ENCODE data around the gene KIF1C.

DNA sequence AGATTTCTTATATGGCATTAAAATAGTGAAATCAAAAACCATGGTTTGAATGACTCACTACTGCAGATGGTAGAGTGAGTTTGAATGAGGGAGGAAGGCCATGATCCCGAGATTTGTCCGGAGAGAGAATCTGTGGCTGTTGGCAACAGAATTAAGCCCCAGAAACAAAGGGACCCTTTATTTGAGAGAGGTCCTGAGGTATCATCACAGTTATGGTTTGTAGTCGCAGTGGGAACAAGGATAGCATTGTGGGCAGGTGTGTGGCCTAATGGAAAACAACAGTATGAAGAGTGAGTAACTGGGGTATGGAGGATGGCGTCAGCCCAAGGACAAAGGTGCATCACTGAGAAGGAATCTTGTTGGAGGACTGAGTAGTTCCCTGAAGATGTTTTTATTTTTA is 72.0 kb downstream of the KIF1C start:
- TF ChIP-seq, protein P1, sequence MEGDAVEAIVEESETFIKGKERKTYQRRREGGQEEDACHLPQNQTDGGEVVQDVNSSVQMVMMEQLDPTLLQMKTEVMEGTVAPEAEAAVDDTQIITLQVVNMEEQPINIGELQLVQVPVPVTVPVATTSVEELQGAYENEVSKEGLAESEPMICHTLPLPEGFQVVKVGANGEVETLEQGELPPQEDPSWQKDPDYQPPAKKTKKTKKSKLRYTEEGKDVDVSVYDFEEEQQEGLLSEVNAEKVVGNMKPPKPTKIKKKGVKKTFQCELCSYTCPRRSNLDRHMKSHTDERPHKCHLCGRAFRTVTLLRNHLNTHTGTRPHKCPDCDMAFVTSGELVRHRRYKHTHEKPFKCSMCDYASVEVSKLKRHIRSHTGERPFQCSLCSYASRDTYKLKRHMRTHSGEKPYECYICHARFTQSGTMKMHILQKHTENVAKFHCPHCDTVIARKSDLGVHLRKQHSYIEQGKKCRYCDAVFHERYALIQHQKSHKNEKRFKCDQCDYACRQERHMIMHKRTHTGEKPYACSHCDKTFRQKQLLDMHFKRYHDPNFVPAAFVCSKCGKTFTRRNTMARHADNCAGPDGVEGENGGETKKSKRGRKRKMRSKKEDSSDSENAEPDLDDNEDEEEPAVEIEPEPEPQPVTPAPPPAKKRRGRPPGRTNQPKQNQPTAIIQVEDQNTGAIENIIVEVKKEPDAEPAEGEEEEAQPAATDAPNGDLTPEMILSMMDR (IDR thresholded peaks at IDR 0.05), result no peak
- TF ChIP-seq, protein P2, sequence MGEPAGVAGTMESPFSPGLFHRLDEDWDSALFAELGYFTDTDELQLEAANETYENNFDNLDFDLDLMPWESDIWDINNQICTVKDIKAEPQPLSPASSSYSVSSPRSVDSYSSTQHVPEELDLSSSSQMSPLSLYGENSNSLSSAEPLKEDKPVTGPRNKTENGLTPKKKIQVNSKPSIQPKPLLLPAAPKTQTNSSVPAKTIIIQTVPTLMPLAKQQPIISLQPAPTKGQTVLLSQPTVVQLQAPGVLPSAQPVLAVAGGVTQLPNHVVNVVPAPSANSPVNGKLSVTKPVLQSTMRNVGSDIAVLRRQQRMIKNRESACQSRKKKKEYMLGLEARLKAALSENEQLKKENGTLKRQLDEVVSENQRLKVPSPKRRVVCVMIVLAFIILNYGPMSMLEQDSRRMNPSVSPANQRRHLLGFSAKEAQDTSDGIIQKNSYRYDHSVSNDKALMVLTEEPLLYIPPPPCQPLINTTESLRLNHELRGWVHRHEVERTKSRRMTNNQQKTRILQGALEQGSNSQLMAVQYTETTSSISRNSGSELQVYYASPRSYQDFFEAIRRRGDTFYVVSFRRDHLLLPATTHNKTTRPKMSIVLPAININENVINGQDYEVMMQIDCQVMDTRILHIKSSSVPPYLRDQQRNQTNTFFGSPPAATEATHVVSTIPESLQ (CRISPR knock-in tag; IDR thresholded peaks at IDR 0.05), result no peak
- TF ChIP-seq, protein P3, sequence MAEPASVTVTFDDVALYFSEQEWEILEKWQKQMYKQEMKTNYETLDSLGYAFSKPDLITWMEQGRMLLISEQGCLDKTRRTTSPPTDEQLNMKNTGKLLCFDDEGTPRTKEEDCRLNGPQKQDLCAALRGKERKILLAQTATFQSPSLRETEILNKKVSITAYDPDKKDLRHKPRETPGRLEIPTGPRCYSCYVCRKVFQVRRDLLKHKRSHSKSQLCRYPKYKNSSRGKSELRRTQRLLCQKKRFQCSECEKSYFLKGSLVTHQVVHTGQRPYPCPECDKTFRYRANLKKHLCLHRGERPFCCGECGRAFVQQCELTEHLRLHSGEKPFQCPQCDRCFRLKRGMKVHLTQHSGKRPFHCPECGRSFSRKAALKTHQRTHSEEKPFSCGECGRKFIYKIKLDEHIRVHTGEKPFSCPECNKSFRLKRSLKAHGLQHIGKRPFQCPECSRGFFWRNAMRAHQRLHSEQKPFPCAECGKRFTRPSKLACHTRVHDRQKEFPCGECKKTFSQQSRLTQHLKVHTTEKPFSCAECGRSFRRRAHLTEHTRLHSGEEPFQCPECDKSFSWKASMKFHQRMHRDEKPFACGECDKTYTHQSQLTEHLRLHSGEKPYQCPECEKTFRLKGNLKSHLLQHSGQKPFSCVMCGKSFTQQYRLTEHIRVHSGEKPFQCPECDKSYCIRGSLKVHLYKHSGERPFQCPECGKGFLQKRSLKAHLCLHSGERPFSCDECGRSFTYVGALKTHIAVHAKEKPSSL (CRISPR knock-in tag; conservative IDR thresholded peaks at IDR 0.05), result no peak
- TF ChIP-seq, protein P4, sequence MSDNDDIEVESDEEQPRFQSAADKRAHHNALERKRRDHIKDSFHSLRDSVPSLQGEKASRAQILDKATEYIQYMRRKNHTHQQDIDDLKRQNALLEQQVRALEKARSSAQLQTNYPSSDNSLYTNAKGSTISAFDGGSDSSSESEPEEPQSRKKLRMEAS (CRISPR knock-in tag; IDR thresholded peaks at IDR 0.05), result no peak
- TF ChIP-seq, protein P5, sequence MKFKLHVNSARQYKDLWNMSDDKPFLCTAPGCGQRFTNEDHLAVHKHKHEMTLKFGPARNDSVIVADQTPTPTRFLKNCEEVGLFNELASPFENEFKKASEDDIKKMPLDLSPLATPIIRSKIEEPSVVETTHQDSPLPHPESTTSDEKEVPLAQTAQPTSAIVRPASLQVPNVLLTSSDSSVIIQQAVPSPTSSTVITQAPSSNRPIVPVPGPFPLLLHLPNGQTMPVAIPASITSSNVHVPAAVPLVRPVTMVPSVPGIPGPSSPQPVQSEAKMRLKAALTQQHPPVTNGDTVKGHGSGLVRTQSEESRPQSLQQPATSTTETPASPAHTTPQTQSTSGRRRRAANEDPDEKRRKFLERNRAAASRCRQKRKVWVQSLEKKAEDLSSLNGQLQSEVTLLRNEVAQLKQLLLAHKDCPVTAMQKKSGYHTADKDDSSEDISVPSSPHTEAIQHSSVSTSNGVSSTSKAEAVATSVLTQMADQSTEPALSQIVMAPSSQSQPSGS (CRISPR knock-in tag; IDR thresholded peaks at IDR 0.05; ENCODE audit: borderline replicate concordance, low read depth), result no peak

All from WTC11 (cell line).